HG03460 (cell line): Measurements from ENCODE around the gene TOB1.
A peak's percentile ranks its signal among the peaks of the same experiment; 100 is the strongest.

Source experiments
- ATAC-seq: cut with Tn5 transposase; IDR thresholded peaks from one replicate; pipeline ENCODE4 v1.9.1; 2021; ENCODE audit not compliant: unreplicated experiment

TOB1 gene

GRCh38 chr17:50866261-50866949, at the start of gene TOB1:
TOB1 (minus strand) TSS chr17:50866354; CDS start chr17:50864017, 2,337 bp downstream.
- peak; percentile 68 for ATAC-seq

GRCh38 chr17:50914505-50915063, 48.4 kb upstream of the TOB1 start:
- ATAC-seq: no peak

GRCh38 chr17:50913120-50913519, 47.0 kb upstream of the TOB1 start:
- no peak for ATAC-seq

- ATAC-seq: no peak
Measured at GRCh38 chr17:50911890-50912289, 45.7 kb upstream of the TOB1 start.

GRCh38 chr17:50911450-50911849, 45.3 kb upstream of the TOB1 start:
- ATAC-seq: no peak

GRCh38 chr17:50909765-50910605, 43.8 kb upstream of the TOB1 start:
- no peak for ATAC-seq

GRCh38 chr17:50908860-50909764, 43.0 kb upstream of the TOB1 start:
- ATAC-seq: no peak

GRCh38 chr17:50908140-50908859, 42.1 kb upstream of the TOB1 start:
- no peak for ATAC-seq

GRCh38 chr17:50906443-50906842, 40.3 kb upstream of the TOB1 start:
- no peak for ATAC-seq

GRCh38 chr17:50905460-50905803, 39.3 kb upstream of the TOB1 start:
- no peak for ATAC-seq

- no peak for ATAC-seq
Measured at GRCh38 chr17:50904518-50905459, 38.6 kb upstream of the TOB1 start.

- no peak for ATAC-seq
Measured at GRCh38 chr17:50903604-50904517, 37.7 kb upstream of the TOB1 start.

GRCh38 chr17:50902372-50903353, 36.5 kb upstream of the TOB1 start:
- ATAC-seq: no peak

- no peak for ATAC-seq
Measured at GRCh38 chr17:50900383-50900892, 34.3 kb upstream of the TOB1 start.

- ATAC-seq: no peak
Measured at GRCh38 chr17:50899559-50900319, 33.6 kb upstream of the TOB1 start.

- no peak for ATAC-seq
Measured at GRCh38 chr17:50899005-50899460, 32.9 kb upstream of the TOB1 start.
